HuH-7 (cell line): ENCODE results near the gene TXNRD3.
A peak's percentile ranks its signal among the peaks of the same experiment; 100 is the strongest.

Experiments used
- DNase-seq: peaks from one replicate; pipeline ENCODE4 v3.0.0; 2011; ENCODE audit warnings: low spot score

TXNRD3 gene

GRCh38 chr3:126672340-126672739 lies 17.4 kb upstream of the TXNRD3 start:
- DNase-seq = no peak

- DNase-seq = no peak
Observed at GRCh38 chr3:126671521-126671920, 16.6 kb upstream of the TXNRD3 start.

- DNase-seq = no peak
Observed at GRCh38 chr3:126668450-126669401, 13.8 kb upstream of the TXNRD3 start.

DNA sequence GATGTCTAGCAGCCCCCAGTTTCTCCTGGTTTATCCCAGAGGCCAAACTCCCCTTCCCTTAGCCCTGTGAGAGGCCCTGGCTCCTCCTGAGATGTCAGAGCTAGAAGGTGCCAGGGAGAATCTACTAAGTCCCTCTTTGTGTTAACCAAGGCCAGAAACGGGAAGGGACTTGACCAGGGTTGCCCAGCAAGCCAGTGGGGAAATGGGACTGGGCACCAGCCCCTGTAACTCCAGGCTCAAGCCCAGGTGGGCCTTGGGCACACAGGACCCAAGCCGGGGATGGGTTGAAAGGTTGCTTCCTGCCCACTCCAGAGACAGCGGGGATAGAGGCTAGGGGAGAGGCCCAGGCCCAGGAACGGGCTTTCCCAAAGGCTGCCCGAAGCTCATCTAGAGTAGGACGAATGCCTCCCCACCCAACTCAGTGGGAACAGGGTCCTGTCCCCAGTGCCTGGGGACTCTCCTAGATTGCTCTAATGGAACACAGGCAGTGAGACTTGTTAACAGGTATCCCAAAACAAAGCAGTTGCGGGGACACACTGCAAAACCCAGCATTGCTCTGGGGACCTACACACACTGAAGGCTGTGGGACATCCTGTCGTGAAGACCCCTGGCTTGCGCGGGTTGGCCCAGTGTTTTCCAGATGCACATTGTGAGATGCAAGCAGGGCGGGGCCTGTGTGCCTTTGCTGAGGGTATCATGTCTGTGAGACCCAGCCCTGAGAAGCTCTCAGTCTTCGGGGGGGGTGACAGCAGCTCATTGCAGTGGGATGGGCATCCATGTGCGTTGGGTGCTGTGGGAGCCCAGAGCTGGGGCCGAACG lies 12.9 kb upstream of the TXNRD3 start:
- no peak for DNase-seq

DNA sequence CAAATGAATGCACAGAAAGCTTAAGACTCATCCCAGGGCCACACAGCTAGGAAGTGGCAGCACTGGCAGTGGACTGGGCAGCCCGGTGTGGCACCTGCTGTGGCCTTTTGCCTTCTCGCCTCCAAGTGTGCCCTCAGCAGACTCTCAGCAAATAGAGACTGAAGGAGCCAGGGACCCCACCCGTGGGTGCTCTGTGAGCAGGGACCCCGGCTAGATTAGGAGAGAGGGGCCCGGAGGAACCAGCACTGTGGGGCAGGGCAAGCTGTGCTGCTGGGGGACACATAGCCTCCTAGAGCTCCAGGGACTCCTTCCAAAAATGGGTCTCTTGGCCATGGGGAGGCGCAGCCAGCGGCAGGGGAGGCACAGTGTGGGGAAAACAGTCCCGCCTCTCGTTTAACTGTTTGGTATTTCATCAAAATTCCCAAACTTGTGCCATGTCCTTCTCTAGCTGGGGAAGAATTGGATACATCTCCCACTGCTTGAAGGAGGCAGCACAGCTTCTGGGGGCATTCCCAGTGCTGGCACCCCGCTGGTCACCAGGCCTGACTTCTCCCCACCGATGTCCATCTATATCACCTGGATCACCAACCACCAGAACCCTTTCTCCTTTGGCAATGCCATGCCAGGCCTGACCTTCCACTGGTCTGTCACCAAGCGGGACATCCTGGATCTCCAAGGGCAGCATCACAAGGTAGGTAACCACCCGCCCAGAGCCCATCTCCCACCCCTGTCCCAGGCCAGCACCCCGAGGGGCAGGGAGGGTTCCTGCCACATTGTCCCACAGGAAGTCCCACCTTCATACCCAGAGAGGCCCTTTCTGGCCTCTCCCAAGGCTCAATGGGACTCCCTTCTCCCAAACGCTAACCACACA lies 12.0 kb upstream of the TXNRD3 start:
- DNase-seq = no peak

GRCh38 chr3:126665959-126666657 lies 11.2 kb upstream of the TXNRD3 start:
- DNase-seq = no peak

- no peak for DNase-seq
Observed at GRCh38 chr3:126665221-126665936, 10.5 kb upstream of the TXNRD3 start.

DNA sequence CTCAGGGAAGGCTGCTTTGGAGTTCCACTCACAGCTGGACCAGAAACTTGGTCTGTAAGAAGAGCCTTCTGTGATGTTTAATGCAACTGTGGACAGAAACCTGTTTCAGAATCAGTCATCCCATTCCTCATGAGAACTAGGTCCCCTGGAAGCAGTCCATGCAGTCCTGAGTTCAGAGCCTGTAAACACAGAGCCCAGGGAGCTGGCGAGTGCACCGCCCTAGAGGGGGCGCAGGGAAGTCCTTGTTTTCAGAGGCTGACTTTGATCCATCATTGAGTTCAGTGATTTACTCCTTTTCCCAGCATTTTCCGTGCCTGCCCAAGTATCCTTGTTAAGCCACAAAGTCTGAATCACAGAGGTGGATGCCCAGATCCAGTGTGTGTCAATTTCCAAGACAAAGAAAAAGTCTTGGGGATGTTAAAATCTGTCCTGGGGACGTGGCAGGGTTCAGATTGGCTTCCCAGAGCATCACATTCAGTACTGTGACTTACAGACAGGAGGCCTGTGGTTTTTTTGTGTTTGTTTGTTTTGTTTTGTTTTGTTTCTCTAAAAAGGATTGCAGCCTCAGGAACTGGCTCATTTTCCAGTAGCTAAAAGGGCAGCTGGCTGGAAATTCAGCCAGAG lies 9.8 kb upstream of the TXNRD3 start:
- no peak for DNase-seq

DNA sequence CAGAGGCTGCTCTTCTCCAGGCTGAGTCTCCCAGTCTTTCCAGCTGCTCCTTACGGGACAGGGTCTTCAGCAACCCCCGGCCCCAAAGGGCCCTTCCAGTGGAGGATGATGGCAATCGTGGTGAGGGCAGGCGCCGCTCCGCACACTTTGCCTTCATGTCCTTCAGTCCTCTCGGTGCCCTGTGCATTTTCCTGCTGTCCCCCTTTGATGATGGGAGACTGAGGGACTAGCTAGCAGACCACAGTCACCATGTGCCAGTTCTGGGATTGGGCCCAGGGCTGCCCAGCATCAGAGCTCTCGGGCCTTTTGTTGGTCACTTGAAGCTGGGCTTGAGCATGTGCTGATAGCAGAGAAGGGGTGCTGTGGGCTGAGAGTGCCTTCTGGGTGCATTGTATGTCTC lies 8.8 kb upstream of the TXNRD3 start:
- no peak for DNase-seq

- DNase-seq = no peak
Observed at GRCh38 chr3:126663257-126663656, 8.3 kb upstream of the TXNRD3 start.

DNA sequence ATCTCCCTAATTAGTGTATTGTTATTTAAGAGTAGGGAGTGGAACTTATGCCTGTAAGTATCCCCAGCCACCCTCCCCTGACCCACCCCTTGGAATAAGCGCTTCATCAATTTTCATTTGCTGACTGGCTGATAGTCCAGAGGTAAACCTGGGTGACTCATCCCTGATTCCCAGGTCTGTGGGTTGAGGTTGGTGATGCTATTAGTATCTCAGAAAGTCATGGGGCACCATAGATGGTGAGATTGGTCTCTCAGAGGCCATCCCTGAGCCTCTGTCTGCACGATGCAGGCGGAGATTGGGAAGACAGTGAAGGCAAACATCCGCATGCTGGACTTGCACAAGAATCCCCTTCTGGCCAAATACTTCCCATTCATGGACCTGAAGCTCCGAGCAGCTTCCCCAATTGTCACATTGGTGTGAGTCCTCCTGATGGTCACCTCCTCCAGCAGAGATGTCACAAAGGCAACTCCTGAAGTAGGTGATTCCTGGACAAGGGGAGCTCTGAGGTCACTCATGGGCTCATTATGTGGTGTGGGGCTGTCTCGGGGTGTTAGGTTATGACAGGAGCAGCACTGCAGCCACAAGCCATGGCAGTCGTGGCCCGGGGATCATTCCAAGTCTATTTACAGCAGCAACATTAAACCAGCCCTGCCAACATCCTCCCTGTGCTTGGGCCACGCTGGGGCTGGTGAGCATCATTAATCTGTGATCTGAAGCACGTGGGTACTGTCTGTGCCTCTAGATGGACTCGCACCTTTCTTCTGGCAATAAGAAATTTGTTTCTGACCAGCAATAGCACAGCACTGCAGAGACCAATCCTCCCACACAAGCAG lies 6.8 kb upstream of the TXNRD3 start:
- no peak for DNase-seq

DNA sequence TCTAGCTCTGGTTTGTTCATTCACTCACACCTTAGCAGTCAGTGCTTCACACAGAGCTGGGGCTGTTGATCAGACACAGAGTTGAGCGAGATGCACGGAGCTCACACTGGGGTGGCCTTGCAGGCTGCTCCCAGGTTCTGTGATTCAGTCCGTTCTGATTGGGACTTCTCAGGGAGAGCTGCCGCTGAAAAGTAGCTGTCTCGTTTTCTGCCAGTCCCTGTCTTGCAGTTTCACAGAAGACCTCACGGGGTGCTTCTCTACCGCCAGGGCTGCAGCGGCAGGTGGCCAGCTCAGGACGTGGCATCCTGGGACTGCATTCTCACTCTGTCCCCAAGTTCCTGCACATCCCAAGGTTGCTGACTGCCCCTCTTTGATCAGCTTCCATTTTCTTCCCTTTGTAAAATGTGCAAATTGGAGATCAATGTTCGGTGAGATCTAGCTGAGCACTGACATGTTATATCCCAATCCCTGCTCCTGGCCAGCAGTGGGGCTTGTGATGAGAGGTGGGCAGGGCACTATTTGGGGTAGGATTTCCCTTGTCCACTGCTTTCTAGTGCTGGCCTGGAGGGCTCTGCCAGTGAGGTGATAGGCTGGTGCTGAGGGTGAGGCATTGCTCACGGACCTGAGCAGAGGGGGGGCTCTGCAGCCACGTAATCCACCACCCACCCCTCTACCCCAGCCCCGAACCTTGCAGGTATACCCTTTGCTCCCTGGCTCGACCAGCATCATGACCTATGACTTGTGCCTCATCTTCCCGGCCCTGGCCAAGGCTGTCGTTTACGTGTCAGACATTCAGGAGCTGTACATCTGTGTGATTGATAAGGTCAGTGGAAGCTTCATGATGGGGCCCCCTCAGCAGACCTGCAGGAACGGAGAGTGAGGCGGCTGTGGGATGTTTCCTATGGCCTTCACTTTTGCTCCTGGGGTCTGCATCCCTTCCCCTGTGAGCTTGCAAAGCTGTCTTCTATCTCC lies 5.3 kb upstream of the TXNRD3 start:
- peak; percentile 46 for DNase-seq

DNA sequence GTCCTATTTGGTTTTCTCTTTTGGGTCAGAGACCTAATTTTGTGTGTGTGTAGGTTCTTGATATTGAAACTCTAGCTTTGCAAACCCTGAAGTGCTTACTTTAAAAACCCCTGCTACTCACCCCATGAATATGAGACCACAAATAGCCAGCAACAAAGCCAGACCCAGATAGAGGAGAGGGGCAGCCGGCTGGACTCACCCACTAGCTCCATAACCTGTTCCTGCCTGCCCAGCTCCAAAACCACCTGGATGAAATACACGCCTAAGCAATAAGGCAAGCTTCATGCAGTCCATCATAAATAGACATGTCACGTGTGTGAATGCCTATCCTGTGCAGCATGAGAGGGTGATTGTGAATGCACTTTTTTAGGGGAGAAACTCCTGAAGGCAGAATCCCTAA lies 3.7 kb upstream of the TXNRD3 start:
- no peak for DNase-seq

- no peak for DNase-seq
Observed at GRCh38 chr3:126657901-126658300, 3.0 kb upstream of the TXNRD3 start.

DNA sequence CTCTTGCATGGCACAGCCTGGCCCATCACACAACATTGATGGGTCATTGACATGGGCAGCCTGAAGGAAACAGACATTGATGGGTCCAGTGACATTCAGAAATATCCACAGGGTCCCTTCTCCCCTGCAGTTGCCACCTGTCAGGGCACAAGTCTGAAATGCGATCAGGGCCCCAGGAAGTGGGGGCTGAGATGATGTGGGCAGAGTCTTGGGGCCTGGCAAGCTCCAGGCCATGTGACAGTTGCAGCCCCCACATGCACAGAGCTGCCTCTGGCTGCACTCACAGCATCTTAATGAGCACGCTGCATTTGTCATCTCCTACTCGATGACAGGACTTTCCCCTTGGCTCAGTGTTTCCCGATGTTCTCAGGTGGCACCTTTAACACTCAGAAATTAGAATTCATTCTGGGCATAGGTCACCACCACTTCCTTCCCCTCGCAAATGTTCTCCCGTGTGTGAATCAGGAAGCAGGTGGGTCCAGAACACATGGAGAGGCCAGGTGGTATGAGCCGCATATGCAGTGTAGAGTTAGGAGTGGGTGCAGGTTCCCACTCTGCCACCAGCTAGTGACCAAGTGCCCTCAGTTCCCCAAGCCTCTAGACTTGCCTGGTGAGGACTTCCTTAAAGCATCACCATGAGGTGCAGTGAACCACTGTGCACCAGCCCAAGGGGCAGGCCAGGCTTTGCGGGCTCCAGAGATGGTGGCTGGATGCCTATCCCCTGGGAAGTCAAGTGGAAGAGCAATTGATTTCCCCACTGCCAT lies 1.6 kb upstream of the TXNRD3 start:
- DNase-seq = no peak

DNA sequence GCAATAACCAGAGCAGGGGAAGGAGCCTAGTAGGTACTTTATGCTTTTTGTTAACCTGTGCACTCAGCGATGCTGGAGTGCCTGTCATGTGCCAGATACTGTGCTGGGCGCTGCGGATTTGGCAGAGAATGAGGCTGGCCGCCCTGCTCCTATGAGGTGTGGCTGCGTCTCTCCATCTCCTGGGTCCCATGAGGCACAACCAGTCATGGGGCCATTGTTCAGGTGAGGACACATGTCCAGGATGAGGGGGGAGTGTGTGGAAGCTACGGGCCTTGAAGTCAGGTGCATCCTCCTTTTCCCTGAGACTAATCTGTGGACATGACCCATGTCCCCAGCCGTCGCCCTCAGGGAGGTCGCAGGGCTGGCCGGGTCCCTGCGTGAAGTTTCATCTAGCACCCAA lies 963 bp upstream of the TXNRD3 start:
- no peak for DNase-seq

DNA sequence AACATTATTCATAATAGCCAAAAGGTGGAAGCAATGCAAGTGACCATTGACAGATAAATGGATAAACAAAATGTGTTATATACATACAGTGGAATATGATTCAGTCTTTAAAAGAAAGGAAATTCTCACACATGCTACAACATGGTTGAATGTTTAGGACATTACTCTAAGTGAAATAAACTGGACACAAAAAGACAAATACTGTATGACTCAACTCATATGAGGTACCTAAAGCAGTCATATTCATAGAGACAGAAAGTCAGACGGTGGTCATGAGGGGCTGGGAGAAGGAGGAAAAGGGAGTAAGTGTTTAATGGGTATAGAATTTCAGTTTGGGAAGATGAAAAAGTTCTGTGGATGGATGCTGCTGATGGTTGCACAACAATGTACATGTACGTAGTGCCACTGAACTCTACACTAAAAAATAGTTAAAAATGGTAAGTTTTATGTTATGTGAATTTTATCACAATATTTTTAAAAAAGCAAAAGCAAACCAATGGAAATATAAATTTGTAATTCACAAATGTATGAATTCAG lies 5.3 kb downstream of the TXNRD3 start:
- no peak for DNase-seq
